GM21825 (cell line): ENCODE data around the gene ARHGEF28.

Experiments
- ATAC-seq: cut with Tn5 transposase; IDR thresholded peaks from one replicate; pipeline ENCODE4 v1.9.1; 2021; ENCODE audit warnings: mild to moderate bottlenecking, moderate library complexity; ENCODE audit not compliant: unreplicated experiment

The ARHGEF28 gene

DNA sequence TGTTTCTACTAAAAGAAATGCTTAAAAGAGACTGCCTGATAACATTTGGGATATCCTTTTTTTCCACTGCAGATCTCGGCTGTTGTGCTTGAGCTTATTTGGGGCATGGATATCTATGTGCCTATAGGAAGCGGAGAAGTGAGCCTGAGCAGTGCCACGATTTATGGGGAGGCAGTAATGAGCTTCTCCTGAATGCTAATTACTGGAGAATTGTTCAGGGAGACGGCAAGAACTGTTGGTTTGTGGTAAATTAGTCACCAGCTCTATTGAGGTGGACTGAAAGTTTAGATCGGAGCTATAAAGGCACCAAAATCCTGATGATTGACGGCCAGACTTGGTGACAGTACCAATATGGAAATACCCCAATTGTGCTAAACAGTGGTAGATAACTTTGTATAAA, 186.5 kb downstream of the ARHGEF28 start:
- ATAC-seq = no peak

DNA sequence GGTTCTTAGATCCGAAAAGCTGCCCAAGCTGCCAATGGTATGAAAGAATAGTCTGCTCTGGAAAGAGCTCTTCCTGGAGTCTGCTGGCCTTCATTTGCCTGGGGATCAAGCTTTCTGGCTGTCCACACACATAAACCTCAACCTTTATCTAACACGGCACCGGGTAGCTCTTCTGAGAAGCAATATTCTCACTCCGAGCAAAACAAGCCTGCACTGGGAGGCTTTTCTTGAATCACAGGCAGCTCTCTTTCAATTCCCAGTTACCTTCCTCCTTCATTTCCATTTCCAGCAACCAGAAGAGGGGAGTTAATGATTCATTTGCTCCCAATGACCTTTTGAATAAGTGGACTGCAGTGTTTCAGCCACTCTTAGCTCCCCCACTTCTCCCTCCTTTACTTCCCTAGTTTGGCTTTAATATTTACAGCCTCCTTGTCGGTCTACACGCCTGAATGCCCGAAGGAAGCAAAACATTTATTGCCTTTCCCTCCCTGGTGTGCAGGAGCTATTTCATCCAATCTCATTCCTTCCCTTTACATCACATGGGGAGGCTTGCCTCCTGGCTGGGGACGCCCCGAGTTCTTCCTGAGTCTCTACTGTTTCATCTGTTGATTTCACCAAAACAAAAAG, 187.1 kb downstream of the ARHGEF28 start:
- no peak for ATAC-seq

DNA sequence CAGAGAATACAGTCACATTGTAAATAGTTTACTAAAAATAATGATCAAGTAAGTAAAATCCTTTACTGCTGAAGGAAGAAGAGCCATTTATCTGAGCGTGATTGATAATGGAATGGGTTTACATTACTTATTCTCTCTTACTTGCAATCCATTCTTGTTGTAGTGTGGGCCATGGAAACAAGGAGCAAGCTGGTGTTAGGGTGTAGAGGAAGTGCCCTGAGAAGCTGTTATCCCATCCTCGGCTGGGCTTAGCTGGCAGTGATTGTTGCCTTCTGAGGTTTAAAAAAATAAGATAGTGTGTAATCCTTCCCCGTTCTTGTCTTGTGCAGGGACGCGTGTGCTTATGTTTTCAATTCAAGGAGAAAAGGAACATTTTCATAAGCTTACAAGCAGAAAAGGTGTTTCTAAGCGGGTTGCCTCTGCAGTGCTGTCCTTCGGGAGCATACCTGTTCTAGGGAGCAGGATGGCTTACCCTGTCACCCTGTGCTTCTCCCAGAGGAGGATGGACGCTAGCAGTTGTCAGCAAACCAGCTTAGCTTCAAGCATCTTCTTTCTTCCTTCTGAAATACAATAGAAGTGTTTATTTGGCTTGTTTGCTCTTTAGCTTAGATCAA, 188.3 kb downstream of the ARHGEF28 start:
- no peak for ATAC-seq

DNA sequence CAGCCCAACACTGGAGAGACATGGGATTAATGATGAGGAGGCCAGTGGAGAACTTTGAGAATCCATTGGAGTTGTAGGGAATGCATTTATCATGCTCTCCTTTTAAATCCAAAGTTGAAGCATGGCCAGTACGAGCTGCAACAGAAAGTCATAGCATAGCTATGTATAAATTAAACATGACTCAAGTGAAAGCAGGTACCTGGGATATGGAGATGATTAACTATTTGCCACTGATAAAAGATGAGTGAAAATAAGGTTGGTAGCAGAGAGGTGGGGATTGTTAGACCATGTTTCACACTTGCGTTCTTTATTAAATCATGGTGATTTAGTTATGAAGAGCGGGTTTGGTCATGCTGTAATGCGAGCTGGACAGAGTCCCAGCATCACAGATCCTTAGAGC, 189.6 kb downstream of the ARHGEF28 start:
- no peak for ATAC-seq

DNA sequence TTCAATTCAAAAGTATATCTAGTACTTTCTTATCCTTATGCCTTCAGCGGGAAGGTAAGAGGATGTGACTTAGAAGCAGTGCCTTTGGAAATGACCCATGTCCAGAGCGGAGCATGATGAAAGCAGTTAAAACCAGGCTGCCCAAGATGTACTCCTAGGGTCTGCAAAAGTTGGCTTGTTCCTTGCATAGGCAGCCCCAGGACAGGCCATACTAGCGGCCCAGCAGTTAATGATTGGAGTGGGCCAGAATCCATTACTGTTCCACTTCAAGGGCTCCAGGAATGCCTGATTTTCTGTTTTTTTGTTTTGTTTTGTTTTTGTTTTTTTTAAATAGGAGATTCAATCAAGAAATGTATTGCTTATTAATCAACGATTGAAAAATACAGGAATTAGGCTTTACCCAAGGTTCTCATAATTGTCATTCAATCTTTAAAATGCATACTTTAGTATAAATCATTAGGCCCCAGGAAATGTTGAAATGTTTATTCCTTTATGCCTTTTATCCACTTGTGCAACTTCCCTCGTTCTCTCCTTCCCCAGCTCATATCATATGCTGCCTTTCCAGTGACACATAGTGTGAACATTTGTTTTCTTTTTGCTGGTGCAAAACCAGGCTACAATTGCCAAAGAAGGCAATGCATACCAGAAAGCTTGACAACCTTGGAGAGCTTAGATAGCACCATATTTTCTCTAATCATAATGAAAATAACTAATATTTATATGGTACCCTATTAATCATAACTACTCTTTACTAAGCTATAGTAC, 190.8 kb downstream of the ARHGEF28 start:
- ATAC-seq = no peak

DNA sequence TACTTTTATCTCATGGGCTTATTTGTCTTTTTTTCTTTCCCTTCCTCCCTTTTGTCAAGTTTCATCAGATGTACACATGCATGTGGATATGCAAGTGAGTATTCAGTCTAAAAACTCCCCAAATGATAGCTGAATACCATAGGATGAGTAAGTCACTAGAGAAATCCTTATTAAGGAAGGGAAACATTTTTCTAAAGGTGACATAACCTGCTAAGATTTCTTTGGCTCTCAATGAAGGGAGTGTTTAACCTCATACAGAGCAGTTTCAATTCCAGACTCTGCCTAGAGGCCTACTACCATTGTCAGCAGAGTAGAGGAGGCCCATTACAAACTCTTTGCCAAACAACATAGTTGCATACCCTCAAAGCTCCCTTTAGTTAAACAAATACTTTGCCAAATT, 192.4 kb downstream of the ARHGEF28 start:
- no peak for ATAC-seq

DNA sequence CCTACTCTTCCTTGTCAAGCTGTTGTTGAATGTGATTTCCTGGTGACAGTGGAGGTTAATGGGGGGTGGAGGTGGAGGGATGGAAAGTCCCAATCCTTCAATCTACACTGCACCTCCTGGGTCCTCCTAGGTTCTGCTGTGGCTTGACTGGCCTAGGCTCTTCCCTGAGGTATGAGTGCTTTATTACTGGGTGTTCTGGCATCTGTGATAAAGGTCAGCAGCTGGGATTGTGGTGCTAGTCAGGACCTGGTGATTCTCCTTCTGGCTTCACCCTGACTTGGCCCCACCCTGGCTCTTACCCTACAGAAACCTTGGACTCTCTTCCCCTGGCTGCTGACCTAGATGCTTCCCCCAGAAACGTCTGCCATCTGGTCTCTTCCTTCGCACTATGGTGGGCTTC, 194.3 kb downstream of the ARHGEF28 start:
- ATAC-seq = no peak

DNA sequence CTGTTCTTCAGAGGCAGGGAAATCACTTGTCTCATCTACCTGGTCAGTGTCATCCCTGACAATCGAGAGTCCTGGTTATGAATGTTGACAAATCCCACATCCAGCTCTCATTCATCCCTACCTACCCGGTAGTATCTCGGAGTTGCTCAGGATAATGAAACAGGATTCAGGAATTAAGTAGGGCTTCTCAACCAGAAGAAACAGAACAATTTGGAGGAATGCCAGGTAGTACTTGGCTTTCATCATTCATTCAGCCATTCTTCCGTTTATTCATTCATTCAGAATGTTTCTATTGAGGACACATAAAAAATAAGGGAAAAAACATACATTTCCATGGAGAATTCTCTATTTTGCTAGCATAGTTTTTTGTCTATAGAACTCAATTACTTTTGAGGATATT, 195.0 kb downstream of the ARHGEF28 start:
- no peak for ATAC-seq

DNA sequence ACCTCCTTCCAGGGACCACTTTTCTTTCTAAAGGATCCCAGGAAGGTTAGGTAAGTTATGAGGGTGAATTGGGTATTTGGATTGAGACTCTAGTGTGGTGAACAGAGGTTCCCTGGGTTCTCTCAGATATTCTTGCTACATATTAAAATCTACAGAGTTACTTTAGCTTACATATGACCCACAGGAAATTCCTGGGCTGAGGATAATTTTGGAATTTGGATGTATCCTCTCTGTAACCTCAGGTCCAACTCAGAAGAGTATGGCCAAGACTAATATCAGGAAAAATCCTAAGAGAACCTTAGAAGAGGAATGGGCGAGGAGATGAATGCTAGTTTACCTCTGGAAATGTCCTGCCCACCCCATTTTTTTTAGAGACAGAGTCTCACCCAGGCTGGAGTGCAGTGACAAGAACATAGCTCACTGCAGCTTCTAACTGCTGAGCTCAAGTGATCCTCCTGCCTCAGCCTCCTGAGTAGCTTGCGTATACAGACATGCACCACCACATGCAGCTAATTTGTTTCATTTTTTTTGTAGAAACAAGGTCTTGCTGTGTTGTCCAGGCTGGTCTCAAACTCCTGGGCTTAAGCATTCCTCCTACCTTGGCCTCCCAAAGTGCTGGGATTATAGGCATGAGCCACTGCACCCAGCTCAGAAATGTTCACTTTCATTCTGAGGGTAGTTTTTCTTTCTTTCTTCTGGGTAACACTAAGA, 196.4 kb downstream of the ARHGEF28 start:
- ATAC-seq = no peak

DNA sequence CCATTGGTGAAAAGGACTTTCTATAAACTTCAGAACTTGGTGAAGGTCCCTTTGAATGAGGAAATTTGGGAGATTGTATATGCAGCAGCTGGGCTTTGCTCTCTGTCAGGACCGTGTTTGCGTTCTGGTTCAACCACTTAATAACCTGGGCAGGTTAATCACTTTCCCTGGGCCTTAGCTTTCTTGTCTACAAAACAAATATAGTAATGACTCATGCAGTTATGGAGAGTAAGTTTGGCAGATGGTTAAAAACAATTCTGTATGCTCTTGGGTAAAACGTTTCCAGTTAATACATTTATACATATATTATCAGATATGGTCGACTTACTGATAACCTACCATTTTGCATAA, 197.0 kb downstream of the ARHGEF28 start:
- ATAC-seq = no peak

DNA sequence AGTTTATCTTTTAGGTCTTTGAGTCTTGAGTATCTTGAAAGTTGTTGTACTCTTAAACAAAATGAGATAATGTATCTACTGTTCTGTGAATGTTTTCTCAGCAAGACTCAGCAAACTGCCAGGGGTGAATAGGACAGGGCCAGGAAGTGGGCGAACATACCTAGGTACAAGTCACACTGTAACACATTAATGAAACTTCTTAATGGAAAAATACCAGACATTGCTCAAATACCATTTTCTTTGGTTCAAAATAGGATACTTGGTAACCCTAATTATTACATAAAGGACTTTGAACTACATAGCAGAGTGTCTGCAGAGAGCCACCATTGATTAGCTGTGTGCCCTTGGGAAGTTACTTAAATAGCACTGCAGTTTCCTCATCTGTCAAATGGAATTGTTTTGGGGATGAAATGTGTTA, 197.5 kb downstream of the ARHGEF28 start:
- no peak for ATAC-seq

DNA sequence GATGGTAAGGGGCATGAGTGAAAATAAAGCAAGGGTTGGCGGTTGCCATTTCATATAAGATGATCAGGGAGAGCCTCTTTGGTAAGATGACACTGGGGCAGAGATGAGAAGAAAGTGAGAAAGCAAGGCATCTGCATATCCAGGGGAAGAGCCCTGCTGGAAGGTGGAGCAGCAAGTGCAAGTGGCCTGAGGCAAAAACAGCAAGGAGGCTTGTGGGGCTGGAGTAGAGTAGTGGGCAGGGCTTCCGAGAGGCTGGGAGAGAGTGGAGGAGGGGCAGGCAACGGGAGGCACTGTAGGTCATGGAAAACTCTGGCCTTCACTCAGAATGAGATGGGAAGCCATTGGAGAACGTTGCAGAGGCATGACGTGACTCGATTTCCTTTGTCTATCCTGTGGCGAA, 199.2 kb downstream of the ARHGEF28 start:
- no peak for ATAC-seq

DNA sequence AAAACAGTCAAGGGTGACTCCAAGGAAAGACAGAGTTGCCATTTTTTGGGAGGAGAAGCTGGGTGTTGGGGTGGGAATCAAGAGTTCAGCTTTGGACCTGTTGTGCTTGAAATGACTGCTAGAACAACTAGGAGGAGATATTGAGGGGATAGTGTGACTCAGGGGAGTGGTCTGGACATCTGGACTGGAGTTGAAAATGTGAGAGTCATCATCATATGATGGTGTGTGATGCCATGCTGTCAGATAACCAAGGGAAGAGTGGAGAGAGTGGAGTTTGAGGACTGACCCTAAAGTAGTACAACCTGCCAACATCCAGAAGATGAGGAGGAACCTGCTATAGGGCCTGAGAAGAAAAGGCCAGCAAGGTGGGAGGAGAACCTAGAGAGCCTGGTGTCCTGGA, 199.7 kb downstream of the ARHGEF28 start:
- ATAC-seq = no peak

DNA sequence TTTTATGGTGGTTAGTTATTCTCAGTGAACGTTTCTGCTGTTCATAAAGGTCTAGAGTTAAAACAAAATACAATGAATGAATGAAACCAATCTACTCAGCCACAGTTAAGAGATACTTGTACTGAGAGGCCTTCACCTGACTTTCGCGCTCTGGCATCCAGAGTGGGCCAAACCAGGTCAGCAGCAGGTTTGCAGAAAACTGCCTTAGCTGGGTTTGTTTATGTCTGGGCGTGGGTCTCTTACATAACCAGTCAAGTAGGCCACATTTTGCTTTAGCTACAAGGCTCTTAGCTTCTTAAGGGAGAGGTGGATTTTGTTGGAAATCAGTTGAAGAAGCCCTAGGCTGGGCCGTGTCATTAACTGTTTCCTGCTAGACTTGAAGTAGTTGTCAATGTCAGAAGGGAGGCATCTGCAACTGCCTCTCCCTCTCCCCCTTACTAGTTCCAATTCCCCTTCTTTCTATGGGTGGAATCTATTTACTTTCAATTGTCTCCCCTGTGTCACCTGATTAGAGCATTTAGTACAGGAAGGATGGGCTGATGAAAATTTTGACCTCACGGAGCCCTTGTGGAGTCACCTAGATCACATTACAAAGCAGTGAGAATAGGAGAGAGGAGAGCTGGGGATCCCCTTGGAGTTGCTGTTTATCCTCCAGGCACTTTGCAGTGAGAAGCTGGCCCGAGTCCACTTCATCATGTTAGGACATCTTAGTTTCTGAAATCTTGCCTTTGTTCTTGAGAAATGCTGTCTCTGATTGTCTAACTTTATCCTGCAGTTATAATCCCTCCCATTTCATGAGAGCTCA, 200.5 kb downstream of the ARHGEF28 start:
- no peak for ATAC-seq

DNA sequence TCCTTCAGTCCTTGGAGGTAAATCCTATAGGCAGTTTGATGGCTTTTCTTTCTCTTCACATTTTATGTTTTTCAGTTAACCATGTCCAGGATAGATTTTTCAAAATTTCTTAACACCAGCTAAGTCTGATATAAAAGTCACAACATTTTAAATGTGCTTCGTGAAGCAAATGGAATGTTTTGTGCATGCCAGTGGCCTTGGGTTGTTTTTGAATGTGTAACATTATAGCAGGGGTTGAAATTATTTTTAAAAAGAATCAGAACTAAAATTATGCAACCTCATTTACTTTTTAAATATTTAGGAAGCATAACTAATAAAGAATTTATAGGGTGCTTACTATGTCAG, 201.1 kb downstream of the ARHGEF28 start:
- no peak for ATAC-seq

DNA sequence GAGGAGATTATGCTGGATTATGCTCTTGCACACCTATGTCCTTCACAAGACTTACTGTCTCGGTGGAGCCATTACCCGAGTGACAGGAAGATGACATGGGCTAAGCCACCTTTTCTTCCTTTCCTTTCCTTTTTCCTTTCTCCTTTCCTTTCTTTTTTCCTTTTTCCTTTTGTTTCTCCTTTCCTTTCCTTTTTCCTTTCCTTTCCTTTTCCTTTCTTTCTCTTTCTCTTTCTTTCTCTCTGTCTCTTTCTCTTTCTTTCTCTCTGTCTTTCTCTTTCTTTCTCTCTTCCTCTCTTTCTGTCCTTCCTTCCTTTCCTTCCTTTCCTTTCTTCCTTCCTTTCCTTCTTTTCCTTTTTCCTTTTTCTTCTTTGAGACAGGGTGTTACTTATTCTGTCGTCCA, 202.5 kb downstream of the ARHGEF28 start:
- no peak for ATAC-seq

DNA sequence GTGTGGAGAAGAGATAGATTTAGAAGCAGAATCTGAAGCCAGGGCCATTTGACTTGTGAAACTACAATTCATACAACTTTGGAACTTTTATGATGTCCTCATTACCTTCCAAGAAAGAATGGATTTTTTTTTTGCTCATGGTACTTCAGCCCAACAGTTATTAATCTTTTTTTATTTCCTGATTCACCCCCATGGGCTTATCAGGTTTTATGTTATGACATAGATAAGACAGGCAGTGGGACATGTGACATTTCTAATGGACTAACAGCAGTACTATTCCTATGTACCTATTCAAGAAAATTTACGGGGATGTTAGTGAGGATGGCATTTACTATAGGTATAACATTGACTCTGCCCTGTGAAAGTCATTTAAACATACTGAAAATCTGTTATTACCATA, 204.7 kb downstream of the ARHGEF28 start:
- no peak for ATAC-seq

DNA sequence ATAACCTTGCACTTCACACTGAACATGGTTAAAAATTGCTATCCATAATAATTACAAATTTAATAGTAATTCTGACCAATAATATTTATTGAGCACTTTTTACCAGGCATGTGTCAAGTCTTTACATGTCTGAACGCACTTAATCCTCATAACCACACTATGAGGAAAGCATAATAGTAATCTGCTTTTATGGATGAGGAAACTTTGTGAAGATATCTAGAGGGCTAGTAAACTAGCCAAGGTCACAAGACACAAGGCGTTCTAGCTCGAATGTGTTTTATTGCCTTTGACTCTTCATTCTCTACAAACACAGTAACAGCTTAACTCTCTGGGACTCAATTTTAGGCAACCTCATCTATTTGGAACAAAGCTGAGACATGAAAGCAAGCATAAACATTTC, 205.1 kb downstream of the ARHGEF28 start:
- ATAC-seq = no peak

DNA sequence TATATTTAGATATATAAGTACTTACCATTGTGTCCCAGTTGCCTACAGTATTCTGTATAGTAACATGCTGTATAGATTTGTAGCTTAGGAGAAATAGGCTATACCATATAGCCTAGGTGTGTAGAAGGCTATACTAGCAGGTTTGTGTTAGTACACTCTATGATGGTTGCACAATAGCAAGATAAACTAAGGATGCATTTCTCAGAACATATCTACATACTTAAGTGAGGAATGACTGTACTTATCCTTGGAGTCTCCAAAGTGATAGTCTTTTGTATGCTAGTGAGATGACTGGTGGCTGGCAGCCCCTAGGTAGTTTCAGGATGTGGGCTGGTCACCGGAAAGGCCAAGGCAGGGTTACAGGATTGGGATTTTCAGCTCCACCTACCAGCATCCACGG, 208.7 kb downstream of the ARHGEF28 start:
- no peak for ATAC-seq

DNA sequence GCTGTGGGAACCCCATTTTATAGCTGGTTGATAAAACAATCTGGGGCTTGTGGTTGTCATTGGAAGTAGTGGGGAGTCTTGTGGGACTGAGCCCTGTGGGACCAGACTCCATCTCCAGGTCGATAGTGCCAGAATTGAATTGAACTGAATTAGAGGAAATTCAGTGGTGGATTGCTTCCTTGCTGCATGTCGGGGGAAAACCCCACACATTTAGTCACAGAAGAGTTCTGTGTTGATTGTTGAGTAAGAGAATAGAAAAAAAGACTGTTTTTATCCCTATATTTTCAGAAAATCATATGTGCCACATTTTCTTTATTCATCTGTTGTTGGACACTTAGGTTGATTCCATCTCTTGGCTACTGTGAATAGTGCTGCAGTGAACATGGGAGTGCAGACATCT, 209.7 kb downstream of the ARHGEF28 start:
- ATAC-seq = no peak

DNA sequence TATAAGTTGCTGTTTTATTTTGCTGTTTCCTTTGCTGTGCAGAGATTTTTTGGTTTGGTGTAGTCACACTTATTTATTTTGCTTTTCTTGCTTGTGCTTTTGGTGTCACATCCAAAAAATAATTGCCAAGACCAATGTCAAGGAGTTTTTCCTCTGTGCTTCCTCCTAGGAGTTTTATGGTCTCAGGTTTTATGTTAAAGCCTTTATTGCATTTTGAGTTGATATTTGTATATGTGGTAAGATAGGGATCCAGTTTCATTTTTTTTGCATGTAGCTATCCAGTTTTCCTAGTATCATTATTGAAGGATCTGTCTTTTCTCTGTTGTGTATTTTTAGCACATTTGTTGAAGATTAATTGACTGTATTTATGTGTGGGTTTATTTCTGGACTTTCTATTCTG, 210.6 kb downstream of the ARHGEF28 start:
- no peak for ATAC-seq
